ENCODE measurements around the gene DCAKD.

- TF ChIP-seq POLR2A (IDR thresholded peaks at IDR 0.05) (no peak), CTCF (IDR thresholded peaks at IDR 0.05 in 4 of 5, conservative IDR thresholded peaks at IDR 0.05 in 1 of 5) (no peak)
Measured at GRCh38 chr17:44992242-44992939, 59.0 kb downstream of the DCAKD start.
